ENCODE measurements around the gene VWA3B. TPM values are rescaled to one million over a fixed set of nuclear protein-coding genes. Genes with fewer than 3 reads are reported as not detected.
"Not testable (repeated sequence)": the region's sequence is repeated elsewhere in the genome, so short reads cannot be mapped to it uniquely, and the experiment has no call there.

Gene VWA3B
- total and polyA plus RNA-seq, 2 experiments from 2014 or later: 0.80 TPM; not detected in 1

- no peaks in the 10 kb centered on the region for H3K9me2 ChIP-seq (replicated peaks; ENCODE audit: insufficient read depth)
- no peak for DNase-seq (ENCODE audit: low spot score)
- no peaks in the 10 kb centered on the region for H3K27me3 ChIP-seq
- H2AFZ ChIP-seq: no peak overlapping the region
- no peaks in the 10 kb centered on the region for H3K9me3 ChIP-seq (ENCODE audit: low read depth)
- no peak overlapping the region for H3K4me2 ChIP-seq
- H3K4me3 ChIP-seq: no peak overlapping the region
- H3K79me2 ChIP-seq: no peaks in the 10 kb centered on the region
- TF ChIP-seq EZH2phosphoT487 (IDR thresholded peaks at IDR 0.05; ENCODE audit: low read depth, severe bottlenecking, unreplicated experiment): no peak
- no peak for TF ChIP-seq EZH2 (IDR thresholded peaks at IDR 0.05; ENCODE audit: borderline replicate concordance)
- TF ChIP-seq CTCF (IDR thresholded peaks at IDR 0.05; ENCODE audit: poor library complexity): no peak
- H3K27ac ChIP-seq: no peak overlapping the region
- 57% methylated on average over 6 of the region's 6 CpGs for WGBS (ENCODE audit: low lambda C conversion rate, missing lambda C conversion rate)
- H3K4me1 ChIP-seq (ENCODE audit: insufficient read depth): no peaks in the 10 kb centered on the region
- no peaks in the 10 kb centered on the region for H4K20me1 ChIP-seq (ENCODE audit: insufficient read depth, poor library complexity, severe bottlenecking)
- H3K36me3 ChIP-seq (replicated peaks; ENCODE audit: insufficient read depth, low read depth): no peaks in the 10 kb centered on the region
Measured at GRCh38 chr2:98142106-98142791, 55.3 kb downstream of the VWA3B start.

GRCh38 chr2:98145070-98145469, 58.1 kb downstream of the VWA3B start:
- DNase-seq (ENCODE audit: low spot score): no peak
- TF ChIP-seq CTCF (IDR thresholded peaks at IDR 0.05; ENCODE audit: poor library complexity): no peak
- no peak for TF ChIP-seq EZH2 (IDR thresholded peaks at IDR 0.05; ENCODE audit: borderline replicate concordance)
- TF ChIP-seq EZH2phosphoT487 (IDR thresholded peaks at IDR 0.05; ENCODE audit: low read depth, severe bottlenecking, unreplicated experiment): no peak
- Histone ChIP-seq H3K27ac (no peak overlapping the region), H4K20me1 (ENCODE audit: insufficient read depth, poor library complexity, severe bottlenecking) (no peaks in the 10 kb centered on the region), H3K9me3 (ENCODE audit: low read depth) (no peaks in the 10 kb centered on the region), H3K4me2 (no peak overlapping the region), H3K79me2 (no peaks in the 10 kb centered on the region), H3K27me3 (no peaks in the 10 kb centered on the region), H3K4me1 (ENCODE audit: insufficient read depth) (no peaks in the 10 kb centered on the region), H3K4me3 (no peak overlapping the region), H3K9me2 (replicated peaks; ENCODE audit: insufficient read depth) (no peaks in the 10 kb centered on the region), H3K36me3 (replicated peaks; ENCODE audit: insufficient read depth, low read depth) (no peaks in the 10 kb centered on the region), H2AFZ (no peak overlapping the region)
- 86% methylated on average over 3 of the region's 3 CpGs for WGBS (ENCODE audit: low lambda C conversion rate, missing lambda C conversion rate)

GRCh38 chr2:98147900-98148299, 60.9 kb downstream of the VWA3B start:
- not testable (repeated sequence) for H3K4me2 ChIP-seq; H3K36me3 ChIP-seq (replicated peaks; ENCODE audit: insufficient read depth, low read depth); H3K4me1 ChIP-seq (ENCODE audit: insufficient read depth); H4K20me1 ChIP-seq (ENCODE audit: insufficient read depth, poor library complexity, severe bottlenecking); H3K9me3 ChIP-seq (ENCODE audit: low read depth); DNase-seq (ENCODE audit: low spot score); H3K4me3 ChIP-seq; H3K27me3 ChIP-seq; H3K9me2 ChIP-seq (replicated peaks; ENCODE audit: insufficient read depth); H3K79me2 ChIP-seq; H3K27ac ChIP-seq; H2AFZ ChIP-seq
- WGBS (ENCODE audit: low lambda C conversion rate, missing lambda C conversion rate): 95% methylated on average over 1 of the region's 1 CpG

- no peaks in the 10 kb centered on the region for H3K27me3 ChIP-seq
- no peaks in the 10 kb centered on the region for H3K4me1 ChIP-seq (ENCODE audit: insufficient read depth)
- no peak overlapping the region for H3K4me3 ChIP-seq
- peak overlapping the region; percentile 18 for H3K4me2 ChIP-seq
- no peaks in the 10 kb centered on the region for H3K9me2 ChIP-seq (replicated peaks; ENCODE audit: insufficient read depth)
- DNase-seq (ENCODE audit: low spot score): no peak
- H3K9me3 ChIP-seq (ENCODE audit: low read depth): no peaks in the 10 kb centered on the region
- no peaks in the 10 kb centered on the region for H3K36me3 ChIP-seq (replicated peaks; ENCODE audit: insufficient read depth, low read depth)
- 89% methylated on average over 3 of the region's 3 CpGs for WGBS (ENCODE audit: low lambda C conversion rate, missing lambda C conversion rate)
- no peak overlapping the region for H2AFZ ChIP-seq
- H3K27ac ChIP-seq: peak overlapping the region; percentile 48
- H3K79me2 ChIP-seq: no peaks in the 10 kb centered on the region
- no peaks in the 10 kb centered on the region for H4K20me1 ChIP-seq (ENCODE audit: insufficient read depth, poor library complexity, severe bottlenecking)
- TF ChIP-seq EZH2 (IDR thresholded peaks at IDR 0.05; ENCODE audit: borderline replicate concordance) (no peak), CTCF (IDR thresholded peaks at IDR 0.05; ENCODE audit: poor library complexity) (no peak)
Measured at GRCh38 chr2:98148595-98149332, 61.8 kb downstream of the VWA3B start.
